AG10803 (cell line): ENCODE measurements around the gene LRCOL1.

Source experiments
- DNase-seq: peaks from one replicate; pipeline ENCODE4 v3.0.0; 2010; ENCODE audit warnings: low read depth
- H3K4me3 ChIP-seq: 2 replicates; pipeline ENCODE4 v1.5.1; 2011; ENCODE audit warnings: mild to moderate bottlenecking, low read length, control low read depth
- CTCF ChIP-seq: conservative IDR thresholded peaks from 2 replicates; pipeline ENCODE4 v1.5.1; 2011; ENCODE audit warnings: mild to moderate bottlenecking, low read length, control low read depth, inconsistent platforms

The LRCOL1 gene

GRCh38 chr12:132617822-132618682 is 7.7 kb upstream of the LRCOL1 start:
- no peak for TF ChIP-seq CTCF
- no peak for DNase-seq
- no peak overlapping the region for H3K4me3 ChIP-seq

GRCh38 chr12:132617135-132617701 is 6.8 kb upstream of the LRCOL1 start:
- TF ChIP-seq CTCF, result no peak
- no peak for DNase-seq
- H3K4me3 ChIP-seq, result no peak overlapping the region

- no peak for DNase-seq
- no peak overlapping the region for H3K4me3 ChIP-seq
- no peak for TF ChIP-seq CTCF
Observed at GRCh38 chr12:132615579-132616038, 5.2 kb upstream of the LRCOL1 start.

GRCh38 chr12:132614861-132615578 is 4.6 kb upstream of the LRCOL1 start:
- TF ChIP-seq CTCF, result peak; percentile 87
- no peak overlapping the region for H3K4me3 ChIP-seq
- DNase-seq, result peak; percentile 79

GRCh38 chr12:132614029-132614428 is 3.6 kb upstream of the LRCOL1 start:
- no peak overlapping the region for H3K4me3 ChIP-seq
- no peak for DNase-seq
- no peak for TF ChIP-seq CTCF

GRCh38 chr12:132611620-132612019 is 1.2 kb upstream of the LRCOL1 start:
- TF ChIP-seq CTCF, result no peak
- no peak for DNase-seq
- H3K4me3 ChIP-seq, result no peak overlapping the region
